HepG2 (cell line): ENCODE data around the gene RIOK2. TPM values are rescaled to one million over a fixed set of nuclear protein-coding genes. Genes with fewer than 3 reads are reported as not detected.

ENCODE experiments used
- CREM ChIP-seq, 2 experiments: sonication (generic) in 1 of 2; formaldehyde crosslinking in 1 of 2; IDR thresholded peaks; 2 replicates each; pipeline versions ENCODE4 v1.4.0 to v1.6.1; 2016 to 2020; ENCODE audit warnings: antibody characterized with exemption in 1 of 2, mild to moderate bottlenecking in 1 of 2, missing genetic modification reagents in 1 of 2
- FOXK2 ChIP-seq: fragments of 450-650 bp; IDR thresholded peaks from 2 replicates; pipeline ENCODE4 v1.6.1; 2016
- FUBP1 ChIP-seq: sonication (generic); formaldehyde crosslinking; IDR thresholded peaks from 2 replicates; pipeline ENCODE4 v1.5.1; 2020; ENCODE audit warnings: missing genetic modification reagents, mild to moderate bottlenecking, borderline replicate concordance
- HNRNPL ChIP-seq: fragments of 200-400 bp; formaldehyde crosslinking; IDR thresholded peaks from 2 replicates; pipeline ENCODE4 v1.6.1; 2017; ENCODE audit warnings: mild to moderate bottlenecking, low read depth, low read length
- MTA1 ChIP-seq: sonication (generic); formaldehyde crosslinking; IDR thresholded peaks from 2 replicates; pipeline ENCODE4 v1.4.0; 2020; ENCODE audit warnings: missing genetic modification reagents, mild to moderate bottlenecking, borderline replicate concordance
- NFAT5 ChIP-seq: sonication (generic); formaldehyde crosslinking; IDR thresholded peaks from 2 replicates; pipeline ENCODE4 v1.4.0; 2020; ENCODE audit warnings: missing genetic modification reagents
- POLR2AphosphoS2 ChIP-seq: IDR thresholded peaks from 2 replicates; pipeline ENCODE4 v1.6.1; 2011; ENCODE audit warnings: low read depth, low read length, improper control_type of control experiment
- TMF1 ChIP-seq: sonication (generic); formaldehyde crosslinking; IDR thresholded peaks from 2 replicates; pipeline ENCODE4 v1.8.1; 2022; ENCODE audit warnings: low read depth, missing genetic modification reagents
- UBTF ChIP-seq: sonication (generic); formaldehyde crosslinking; IDR thresholded peaks from 2 replicates; pipeline ENCODE4 v1.4.0; 2020; ENCODE audit warnings: mild to moderate bottlenecking, missing genetic modification reagents
- ZBTB26 ChIP-seq: IDR thresholded peaks from 2 replicates; pipeline ENCODE4 v1.6.1; 2016; ENCODE audit warnings: missing compliant biosample characterization, missing genetic modification reagents, borderline replicate concordance
- ZBTB42 ChIP-seq: sonication (generic); formaldehyde crosslinking; IDR thresholded peaks from 2 replicates; pipeline ENCODE4 v1.5.0; 2020; ENCODE audit warnings: mild to moderate bottlenecking, missing genetic modification reagents
- ZNF138 ChIP-seq: sonication (generic); formaldehyde crosslinking; IDR thresholded peaks from 2 replicates; pipeline ENCODE4 v1.5.0; 2020; ENCODE audit warnings: mild to moderate bottlenecking, low read depth, missing genetic modification reagents
- ZNF747 ChIP-seq: sonication (generic); formaldehyde crosslinking; IDR thresholded peaks from 2 replicates; pipeline ENCODE4 v1.8.1; 2023; ENCODE audit warnings: missing genetic modification reagents, mild to moderate bottlenecking, borderline replicate concordance
- ZNF766 ChIP-seq: sonication (generic); formaldehyde crosslinking; IDR thresholded peaks from 2 replicates; pipeline ENCODE4 v1.5.0; 2020; ENCODE audit warnings: missing genetic modification reagents, borderline replicate concordance
- ZNF800 ChIP-seq: sonication (generic); formaldehyde crosslinking; IDR thresholded peaks from 2 replicates; pipeline ENCODE4 v1.4.0; 2020; ENCODE audit warnings: missing genetic modification reagents
- polyA plus RNA-seq, 8 experiments: library from polyadenylated mRNA; depleted of rRNA in 3 of 8; stranded (reverse) in 7 of 8; unstranded in 1 of 8; fragments of >200 nt; fragmentation: Illumina TruSeq in 4 of 8; extraction: Trizol in 4 of 8; gene quantifications; 2 replicates each; pipeline versions ENCODE4 v1.2.1 to v1.2.3, GENCODE V29; 2011 to 2016; ENCODE audit warnings: low read depth in 4 of 8, missing spikeins in 1 of 8, mixed read lengths in 1 of 8; ENCODE audit not compliant: insufficient read depth in 1 of 8
- total RNA-seq, 5 experiments: library from RNA; depleted of rRNA; stranded (reverse); fragments of >200 nt; fragmentation: Illumina TruSeq; extraction: Trizol; gene quantifications; 2 replicates each; pipeline ENCODE4 v1.2.3, GENCODE V29; 2016; ENCODE audit warnings: low read depth in 1 of 5

The RIOK2 gene
- total and polyA plus RNA-seq, 2 of the 13 experiments (the other 11 are each of a cell fraction or from before 2014, with no cell fraction given): 8.1 to 46.6 TPM

GRCh38 chr5:97183100-97183929 lies at the start of gene RIOK2 (continued):
- TF ChIP-seq NFAT5 (CRISPR knock-in tag): peak; percentile 97
- peak; percentile 78 for TF ChIP-seq CREM (IDR thresholded peaks at IDR 0.05)
- TF ChIP-seq CREM (CRISPR knock-in tag; IDR thresholded peaks at IDR 0.05): no peak
- TF ChIP-seq ZNF800: peak; percentile 78
- no peak for TF ChIP-seq POLR2AphosphoS2
- no peak for TF ChIP-seq FUBP1 (CRISPR knock-in tag)
- TF ChIP-seq ZBTB26 (CRISPR knock-in tag): peak; percentile 62
- peak; percentile 97 for TF ChIP-seq ZNF766
- TF ChIP-seq ZBTB42: peak; percentile 94
- no peak for TF ChIP-seq HNRNPL
- TF ChIP-seq MTA1 (CRISPR knock-in tag): no peak
- TF ChIP-seq ZNF747 (CRISPR knock-in tag): peak; percentile 71
- no peak for TF ChIP-seq TMF1 (CRISPR knock-in tag)
- TF ChIP-seq FOXK2: peak; percentile 19; the same call in 1 of the 2 replicates
- peak; percentile 46; the same call in 1 of the 2 replicates for TF ChIP-seq UBTF
- TF ChIP-seq ZNF138 (CRISPR knock-in tag): peak; percentile 88
